ENCODE data around the gene CTDSP2.

GRCh38 chr12:57883057-57883456 is 36.5 kb upstream of the CTDSP2 start:
- TF ChIP-seq CTCF (IDR thresholded peaks at IDR 0.05), result no peak
- no peak for TF ChIP-seq BCL3 (IDR thresholded peaks at IDR 0.05)
- no peak for TF ChIP-seq MAX (IDR thresholded peaks at IDR 0.05)
- TF ChIP-seq CHD2 (IDR thresholded peaks at IDR 0.05; ENCODE audit: low read length, partially characterized antibody), result no peak
